ENCODE results near the gene MAP4K2.

The MAP4K2 gene

GRCh38 chr11:64790205-64791095, 12.6 kb downstream of the MAP4K2 start:
- no peak for DNase-seq

- DNase-seq = no peak
Measured at GRCh38 chr11:64789331-64790204, 13.4 kb downstream of the MAP4K2 start.

- no peak for DNase-seq
Measured at GRCh38 chr11:64788321-64789215, 14.4 kb downstream of the MAP4K2 start.

- peak; percentile 84 for DNase-seq
Measured at GRCh38 chr11:64787526-64788320, 15.3 kb downstream of the MAP4K2 start.

GRCh38 chr11:64786308-64786707, 16.7 kb downstream of the MAP4K2 start:
- DNase-seq = no peak

GRCh38 chr11:64784813-64785581, 18.0 kb downstream of the MAP4K2 start:
- DNase-seq = no peak

- peak; percentile 100 for DNase-seq
Measured at GRCh38 chr11:64778473-64779298, 24.3 kb downstream of the MAP4K2 start, which contains the start of gene SF1. Gene SF1 (minus strand): TSS chr11:64778542. CDS start chr11:64778392, 150 bp downstream.

- no peak for DNase-seq
Measured at GRCh38 chr11:64778223-64778472, 24.9 kb downstream of the MAP4K2 start.

GRCh38 chr11:64777449-64778222, 25.4 kb downstream of the MAP4K2 start:
- DNase-seq = peak; percentile 94

- DNase-seq = no peak
Measured at GRCh38 chr11:64776875-64777274, 26.1 kb downstream of the MAP4K2 start.

GRCh38 chr11:64776425-64776824, 26.6 kb downstream of the MAP4K2 start:
- DNase-seq = no peak

GRCh38 chr11:64774144-64774543, 28.9 kb downstream of the MAP4K2 start:
- no peak for DNase-seq

GRCh38 chr11:64772303-64773018, 30.6 kb downstream of the MAP4K2 start:
- DNase-seq = peak; percentile 48

- DNase-seq = no peak
Measured at GRCh38 chr11:64771861-64772260, 31.2 kb downstream of the MAP4K2 start.

- no peak for DNase-seq
Measured at GRCh38 chr11:64770120-64770519, 32.9 kb downstream of the MAP4K2 start.

- DNase-seq = no peak
Measured at GRCh38 chr11:64769283-64769682, 33.7 kb downstream of the MAP4K2 start.

GRCh38 chr11:64768300-64768694, 34.7 kb downstream of the MAP4K2 start:
- DNase-seq = no peak
